ENCODE data around the gene BCL10. TPM values are rescaled to one million over a fixed set of nuclear protein-coding genes. Genes with fewer than 3 reads are reported as not detected.

BCL10 gene
- total RNA-seq, 1 donor from 2014 or later, result 36.4 TPM

GRCh38 chr1:85295654-85296053 lies 19.2 kb upstream of the BCL10 start:
- TF ChIP-seq EZH2 (IDR thresholded peaks at IDR 0.05; ENCODE audit: insufficient read depth, low read length), result no peak
- TF ChIP-seq, protein P1, sequence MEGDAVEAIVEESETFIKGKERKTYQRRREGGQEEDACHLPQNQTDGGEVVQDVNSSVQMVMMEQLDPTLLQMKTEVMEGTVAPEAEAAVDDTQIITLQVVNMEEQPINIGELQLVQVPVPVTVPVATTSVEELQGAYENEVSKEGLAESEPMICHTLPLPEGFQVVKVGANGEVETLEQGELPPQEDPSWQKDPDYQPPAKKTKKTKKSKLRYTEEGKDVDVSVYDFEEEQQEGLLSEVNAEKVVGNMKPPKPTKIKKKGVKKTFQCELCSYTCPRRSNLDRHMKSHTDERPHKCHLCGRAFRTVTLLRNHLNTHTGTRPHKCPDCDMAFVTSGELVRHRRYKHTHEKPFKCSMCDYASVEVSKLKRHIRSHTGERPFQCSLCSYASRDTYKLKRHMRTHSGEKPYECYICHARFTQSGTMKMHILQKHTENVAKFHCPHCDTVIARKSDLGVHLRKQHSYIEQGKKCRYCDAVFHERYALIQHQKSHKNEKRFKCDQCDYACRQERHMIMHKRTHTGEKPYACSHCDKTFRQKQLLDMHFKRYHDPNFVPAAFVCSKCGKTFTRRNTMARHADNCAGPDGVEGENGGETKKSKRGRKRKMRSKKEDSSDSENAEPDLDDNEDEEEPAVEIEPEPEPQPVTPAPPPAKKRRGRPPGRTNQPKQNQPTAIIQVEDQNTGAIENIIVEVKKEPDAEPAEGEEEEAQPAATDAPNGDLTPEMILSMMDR (IDR thresholded peaks at IDR 0.05; ENCODE audit: insufficient read depth, low read depth, low read length), result no peak
- Mint-ChIP-seq H3K27ac (ENCODE audit: unreplicated experiment) (no peak overlapping the region), H3K36me3 (ENCODE audit: low read depth, unreplicated experiment) (no peaks in the 10 kb centered on the region), H3K4me1 (ENCODE audit: low read depth, unreplicated experiment) (peaks cover 38% of the 10 kb centered on the region), H3K4me3 (ENCODE audit: unreplicated experiment) (peak overlapping the region; percentile 28), H3K9me3 (ENCODE audit: unreplicated experiment) (no peaks in the 10 kb centered on the region), H3K27me3 (ENCODE audit: low read depth, unreplicated experiment) (no peaks in the 10 kb centered on the region)
- H3K27ac ChIP-seq (ENCODE audit: low read depth, low read length), result peak overlapping the region; percentile 9
- no peaks in the 10 kb centered on the region for H3K36me3 ChIP-seq (ENCODE audit: insufficient read depth, low read length)
- no peaks in the 10 kb centered on the region for H4K20me1 ChIP-seq (ENCODE audit: insufficient read depth, low read length)
- no peak overlapping the region for H3K4me3 ChIP-seq (ENCODE audit: insufficient read depth, low read depth, low read length)
- H3K79me2 ChIP-seq (ENCODE audit: insufficient read depth, low read length), result no peaks in the 10 kb centered on the region
- H2AFZ ChIP-seq (ENCODE audit: low read depth, low read length), result no peak overlapping the region
- FAIRE-seq (no peak), DNase-seq (ENCODE audit: low read depth) (peak; percentile 14)
- H3K9ac ChIP-seq (ENCODE audit: low read length), result no peak overlapping the region
- H3K9me3 ChIP-seq (ENCODE audit: insufficient read depth, low read depth, low read length), result no peaks in the 10 kb centered on the region
- no peaks in the 10 kb centered on the region for H3K27me3 ChIP-seq (ENCODE audit: insufficient read depth, low read length)
- no peak overlapping the region for H3K4me2 ChIP-seq (ENCODE audit: low read length)
- peaks cover 49% of the 10 kb centered on the region for H3K4me1 ChIP-seq (ENCODE audit: insufficient read depth, low read length)

GRCh38 chr1:85295006-85295431 lies 18.6 kb upstream of the BCL10 start:
- DNase-seq (ENCODE audit: low read depth), result peak; percentile 80
- H3K4me1 ChIP-seq (ENCODE audit: insufficient read depth, low read length), result peaks cover 56% of the 10 kb centered on the region
- H3K9ac ChIP-seq (ENCODE audit: low read length), result no peak overlapping the region
- no peak overlapping the region for H3K4me3 ChIP-seq (ENCODE audit: insufficient read depth, low read depth, low read length)
- H3K27ac ChIP-seq (ENCODE audit: low read depth, low read length), result peak overlapping the region; percentile 9
- H3K9me3 Mint-ChIP-seq (ENCODE audit: unreplicated experiment), result no peaks in the 10 kb centered on the region
- no peak overlapping the region for H3K27ac Mint-ChIP-seq (ENCODE audit: unreplicated experiment)
- H3K4me3 Mint-ChIP-seq (ENCODE audit: unreplicated experiment), result no peak overlapping the region
- peak overlapping the region; percentile 8 for H3K4me2 ChIP-seq (ENCODE audit: low read length)
- H3K27me3 ChIP-seq (ENCODE audit: insufficient read depth, low read length), result no peaks in the 10 kb centered on the region
- H3K27me3 Mint-ChIP-seq (ENCODE audit: low read depth, unreplicated experiment), result no peaks in the 10 kb centered on the region
- no peak for FAIRE-seq
- H3K36me3 Mint-ChIP-seq (ENCODE audit: low read depth, unreplicated experiment), result no peaks in the 10 kb centered on the region
- no peaks in the 10 kb centered on the region for H3K79me2 ChIP-seq (ENCODE audit: insufficient read depth, low read length)
- H3K4me1 Mint-ChIP-seq (ENCODE audit: low read depth, unreplicated experiment), result peaks cover 45% of the 10 kb centered on the region
- H4K20me1 ChIP-seq (ENCODE audit: insufficient read depth, low read length), result no peaks in the 10 kb centered on the region
- TF ChIP-seq, protein P1 (IDR thresholded peaks at IDR 0.05; ENCODE audit: insufficient read depth, low read depth, low read length), result no peak
- TF ChIP-seq EZH2 (IDR thresholded peaks at IDR 0.05; ENCODE audit: insufficient read depth, low read length), result no peak
- H3K36me3 ChIP-seq (ENCODE audit: insufficient read depth, low read length), result no peaks in the 10 kb centered on the region
- H3K9me3 ChIP-seq (ENCODE audit: insufficient read depth, low read depth, low read length), result no peaks in the 10 kb centered on the region
- H2AFZ ChIP-seq (ENCODE audit: low read depth, low read length), result no peak overlapping the region

DNA sequence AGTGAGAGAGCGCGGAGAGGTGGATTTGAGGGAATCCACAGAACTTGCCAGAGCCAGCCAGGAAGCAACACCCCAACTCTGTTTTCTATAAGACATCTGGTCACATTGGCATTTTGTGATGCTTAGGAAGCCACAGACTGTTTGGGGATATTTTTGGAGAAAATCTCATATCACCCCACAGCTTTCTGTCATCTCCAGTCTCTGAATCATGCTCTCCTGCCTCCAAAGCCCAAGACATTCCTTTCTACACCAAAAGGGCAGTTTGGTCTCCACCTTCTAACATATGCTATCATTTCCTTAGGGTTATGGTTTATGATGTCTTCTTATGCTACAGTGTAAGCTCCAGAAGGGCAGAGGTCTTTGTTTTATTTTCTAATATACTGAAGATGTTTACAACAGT lies 14.4 kb upstream of the BCL10 start:
- Histone ChIP-seq H3K79me2 (ENCODE audit: insufficient read depth, low read length) (no peaks in the 10 kb centered on the region), H3K36me3 (ENCODE audit: insufficient read depth, low read length) (no peaks in the 10 kb centered on the region), H3K9me3 (ENCODE audit: insufficient read depth, low read depth, low read length) (no peaks in the 10 kb centered on the region), H3K4me2 (ENCODE audit: low read length) (peak overlapping the region; percentile 31), H3K27ac (ENCODE audit: low read depth, low read length) (peak overlapping the region; percentile 20), H3K27me3 (ENCODE audit: insufficient read depth, low read length) (no peaks in the 10 kb centered on the region), H3K9ac (ENCODE audit: low read length) (no peak overlapping the region), H4K20me1 (ENCODE audit: insufficient read depth, low read length) (no peaks in the 10 kb centered on the region), H3K4me1 (ENCODE audit: insufficient read depth, low read length) (peaks cover 38% of the 10 kb centered on the region), H3K4me3 (ENCODE audit: insufficient read depth, low read depth, low read length) (no peak overlapping the region), H2AFZ (ENCODE audit: low read depth, low read length) (no peak overlapping the region)
- TF ChIP-seq, protein P1 (IDR thresholded peaks at IDR 0.05; ENCODE audit: insufficient read depth, low read depth, low read length), result no peak
- TF ChIP-seq EZH2 (IDR thresholded peaks at IDR 0.05; ENCODE audit: insufficient read depth, low read length), result no peak
- DNase-seq (ENCODE audit: low read depth) (peak; percentile 54), FAIRE-seq (peak; percentile 52)
- Mint-ChIP-seq H3K36me3 (ENCODE audit: low read depth, unreplicated experiment) (no peaks in the 10 kb centered on the region), H3K9me3 (ENCODE audit: unreplicated experiment) (no peaks in the 10 kb centered on the region), H3K27me3 (ENCODE audit: low read depth, unreplicated experiment) (no peaks in the 10 kb centered on the region), H3K27ac (ENCODE audit: unreplicated experiment) (peak overlapping the region; percentile 75), H3K4me3 (ENCODE audit: unreplicated experiment) (no peak overlapping the region), H3K4me1 (ENCODE audit: low read depth, unreplicated experiment) (peaks cover 30% of the 10 kb centered on the region)

Data from astrocyte (in vitro differentiated cells and primary cell).